HG03460 (cell line): ENCODE measurements around the gene ITPR1.
A peak's percentile ranks its signal among the peaks of the same experiment; 100 is the strongest.

ENCODE experiments used
- ATAC-seq: cut with Tn5 transposase; IDR thresholded peaks from one replicate; pipeline ENCODE4 v1.9.1; 2021; ENCODE audit not compliant: unreplicated experiment

The ITPR1 gene

GRCh38 chr3:4864503-4864902 is 371.4 kb downstream of the ITPR1 start:
- ATAC-seq, result no peak

- ATAC-seq, result no peak
Measured at GRCh38 chr3:4865714-4866113, 372.6 kb downstream of the ITPR1 start.

- ATAC-seq, result no peak
Measured at GRCh38 chr3:4866866-4867265, 373.7 kb downstream of the ITPR1 start.

- no peak for ATAC-seq
Measured at GRCh38 chr3:4877173-4877787, 384.1 kb downstream of the ITPR1 start.

- no peak for ATAC-seq
Measured at GRCh38 chr3:4880850-4881249, 387.7 kb downstream of the ITPR1 start.

- no peak for ATAC-seq
Measured at GRCh38 chr3:4882548-4882947, 389.4 kb downstream of the ITPR1 start.

- ATAC-seq, result no peak
Measured at GRCh38 chr3:4883011-4883410, 389.9 kb downstream of the ITPR1 start.

- no peak for ATAC-seq
Measured at GRCh38 chr3:4884888-4885287, 391.7 kb downstream of the ITPR1 start.

GRCh38 chr3:4885316-4885715 is 392.2 kb downstream of the ITPR1 start:
- ATAC-seq, result no peak

GRCh38 chr3:4886448-4886847 is 393.3 kb downstream of the ITPR1 start:
- ATAC-seq, result no peak

GRCh38 chr3:4887177-4887576 is 394.0 kb downstream of the ITPR1 start:
- ATAC-seq, result no peak

- ATAC-seq, result peak; percentile 79
Measured at GRCh38 chr3:4888913-4889846, 396.0 kb downstream of the ITPR1 start.

GRCh38 chr3:4889896-4890295 is 396.7 kb downstream of the ITPR1 start:
- ATAC-seq, result no peak

GRCh38 chr3:4894891-4895530 is 401.9 kb downstream of the ITPR1 start:
- no peak for ATAC-seq

- ATAC-seq, result no peak
Measured at GRCh38 chr3:4895838-4896237, 402.7 kb downstream of the ITPR1 start.
